Measurements from ENCODE around the gene KRT85.

KRT85 gene

GRCh38 chr12:52378091-52378490 is 10.8 kb upstream of the KRT85 start:
- Histone ChIP-seq H3K27ac (no peak overlapping the region), H3K4me3 (no peak overlapping the region)
- DNase-seq (ENCODE audit: low spot score) = no peak
- no peak for TF ChIP-seq CTCF (IDR thresholded peaks at IDR 0.05)

- no peak overlapping the region for H3K4me3 ChIP-seq
- H3K27ac ChIP-seq = no peak overlapping the region
- no peak for DNase-seq (ENCODE audit: low spot score)
- no peak for TF ChIP-seq CTCF (IDR thresholded peaks at IDR 0.05)
These were observed 10.0 kb upstream of the KRT85 start for GRCh38 chr12:52377266-52377665.

GRCh38 chr12:52372216-52373154 is 5.2 kb upstream of the KRT85 start:
- Histone ChIP-seq H3K4me3 (no peak overlapping the region), H3K27ac (peak overlapping the region; percentile 43 to 88)
- peak; percentile 87 for DNase-seq (ENCODE audit: low spot score)
- TF ChIP-seq CTCF (IDR thresholded peaks at IDR 0.05) = peak; percentile 74

GRCh38 chr12:52371716-52372115 is 4.4 kb upstream of the KRT85 start:
- H3K4me3 ChIP-seq = no peak overlapping the region
- TF ChIP-seq CTCF (IDR thresholded peaks at IDR 0.05) = no peak
- DNase-seq (ENCODE audit: low spot score) = no peak
- peak overlapping the region; percentile 75 to 88 for H3K27ac ChIP-seq

- no peak for TF ChIP-seq CTCF (IDR thresholded peaks at IDR 0.05)
- Histone ChIP-seq H3K27ac (peak overlapping the region; percentile 75 to 88), H3K4me3 (no peak overlapping the region)
- peak; percentile 89 for DNase-seq (ENCODE audit: low spot score)
These were observed 3.8 kb upstream of the KRT85 start for GRCh38 chr12:52370926-52371608.

GRCh38 chr12:52369809-52370208 is 2.5 kb upstream of the KRT85 start:
- Histone ChIP-seq H3K27ac (no peak overlapping the region), H3K4me3 (no peak overlapping the region)
- TF ChIP-seq CTCF (IDR thresholded peaks at IDR 0.05) = no peak
- no peak for DNase-seq (ENCODE audit: low spot score)
